ENCODE data around the gene GPR107.

GPR107 gene

DNA sequence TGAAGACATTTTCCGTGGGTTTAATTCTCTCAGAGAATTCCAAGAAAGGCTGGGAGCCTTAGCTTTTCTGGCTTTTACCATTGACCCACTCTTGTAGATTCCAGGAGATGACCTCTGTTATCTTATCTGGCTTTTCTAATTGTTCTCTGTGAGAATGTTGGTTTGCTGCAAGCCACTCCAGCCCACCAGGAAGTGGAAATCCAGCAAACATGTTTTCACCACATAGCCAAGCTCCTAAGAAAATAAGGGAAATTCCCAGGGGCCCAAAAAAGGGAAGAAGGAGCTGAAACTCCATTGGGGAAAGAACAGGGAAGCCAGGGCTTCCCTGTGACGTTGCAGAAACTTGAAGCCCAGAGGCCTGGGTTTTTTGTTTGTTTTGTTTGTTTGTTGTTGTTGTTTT lies 19.7 kb downstream of the GPR107 start:
- TF ChIP-seq FOXM1 (IDR thresholded peaks at IDR 0.05; ENCODE audit: borderline replicate concordance, low read depth) (no peak), MAX (IDR thresholded peaks at IDR 0.05) (no peak), CREB1 (IDR thresholded peaks at IDR 0.05; ENCODE audit: low read depth) (no peak), TCF12 (IDR thresholded peaks at IDR 0.05; ENCODE audit: low read depth) (no peak), ZBTB7A (IDR thresholded peaks at IDR 0.05; ENCODE audit: low read depth) (no peak), CEBPB (IDR thresholded peaks at IDR 0.05) (no peak), NFIC (IDR thresholded peaks at IDR 0.05) (no peak), TAF1 (IDR thresholded peaks at IDR 0.05; ENCODE audit: low read depth) (no peak), EGR1 (IDR thresholded peaks at IDR 0.05) (no peak), EP300 (IDR thresholded peaks at IDR 0.05; ENCODE audit: borderline replicate concordance) (no peak), YY1 (IDR thresholded peaks at IDR 0.05; ENCODE audit: low read depth) (no peak), RAD21 (IDR thresholded peaks at IDR 0.05; ENCODE audit: low read depth) (no peak), REST (IDR thresholded peaks at IDR 0.05; ENCODE audit: low read depth) (no peak), TEAD4 (IDR thresholded peaks at IDR 0.05) (no peak), USF1 (IDR thresholded peaks at IDR 0.05) (no peak)

DNA sequence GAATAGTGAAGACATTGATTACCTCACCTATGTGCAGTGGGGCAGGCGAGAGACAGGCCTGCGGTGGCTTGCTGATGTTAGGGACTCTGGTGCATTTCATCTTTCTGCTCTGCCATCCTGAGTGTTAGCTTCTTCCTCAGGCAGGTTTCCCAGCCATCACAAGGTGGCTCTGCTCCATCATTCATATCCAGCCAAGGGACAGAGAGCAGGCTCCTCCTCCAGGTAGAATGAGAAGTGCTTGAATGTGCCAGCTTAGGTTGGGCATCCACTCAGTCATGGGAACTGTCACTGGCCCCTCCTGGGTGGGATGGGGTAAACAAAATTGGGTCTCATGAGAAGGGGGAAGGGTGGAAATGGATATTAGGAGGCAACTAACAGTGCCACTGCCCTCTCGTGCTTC lies 24.8 kb downstream of the GPR107 start:
- TF ChIP-seq NFIC (IDR thresholded peaks at IDR 0.05), result no peak
- TF ChIP-seq EP300 (IDR thresholded peaks at IDR 0.05; ENCODE audit: borderline replicate concordance), result no peak
- TF ChIP-seq FOXM1 (IDR thresholded peaks at IDR 0.05; ENCODE audit: borderline replicate concordance, low read depth), result no peak
- no peak for TF ChIP-seq ZBTB7A (IDR thresholded peaks at IDR 0.05; ENCODE audit: low read depth)
- TF ChIP-seq TCF12 (IDR thresholded peaks at IDR 0.05; ENCODE audit: low read depth), result no peak
- no peak for TF ChIP-seq TAF1 (IDR thresholded peaks at IDR 0.05; ENCODE audit: low read depth)
- no peak for TF ChIP-seq CREB1 (IDR thresholded peaks at IDR 0.05; ENCODE audit: low read depth)
- TF ChIP-seq TEAD4 (IDR thresholded peaks at IDR 0.05), result no peak
- no peak for TF ChIP-seq EGR1 (IDR thresholded peaks at IDR 0.05)
- no peak for TF ChIP-seq CEBPB (IDR thresholded peaks at IDR 0.05)
- TF ChIP-seq YY1 (IDR thresholded peaks at IDR 0.05; ENCODE audit: low read depth), result no peak
- TF ChIP-seq MAX (IDR thresholded peaks at IDR 0.05), result no peak
- TF ChIP-seq USF1 (IDR thresholded peaks at IDR 0.05), result no peak
- TF ChIP-seq REST (IDR thresholded peaks at IDR 0.05; ENCODE audit: low read depth), result no peak
- TF ChIP-seq RAD21 (IDR thresholded peaks at IDR 0.05; ENCODE audit: low read depth), result no peak

DNA sequence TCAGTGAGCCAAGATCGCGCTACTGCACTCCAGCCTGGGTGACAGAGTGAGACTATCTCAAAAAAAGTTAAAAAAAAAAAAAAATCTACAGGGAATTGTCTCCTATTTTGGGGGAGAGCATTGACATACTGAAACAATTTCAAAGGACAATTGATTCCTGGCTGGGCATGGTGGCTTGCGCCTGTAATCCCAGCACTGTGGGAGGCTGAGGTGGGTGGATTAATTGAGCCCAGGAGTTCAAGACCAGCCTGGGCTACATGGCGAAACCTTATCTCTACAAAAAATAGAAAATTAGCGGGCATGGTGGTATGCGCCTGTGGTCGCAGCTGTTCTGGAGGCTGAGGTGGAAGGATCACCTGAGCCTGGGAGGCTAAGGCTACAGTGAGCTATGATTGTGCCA lies 30.6 kb downstream of the GPR107 start:
- TF ChIP-seq EP300 (IDR thresholded peaks at IDR 0.05; ENCODE audit: borderline replicate concordance), result no peak
- no peak for TF ChIP-seq MAX (IDR thresholded peaks at IDR 0.05)
- no peak for TF ChIP-seq TCF12 (IDR thresholded peaks at IDR 0.05; ENCODE audit: low read depth)
- TF ChIP-seq CEBPB (IDR thresholded peaks at IDR 0.05), result no peak
- no peak for TF ChIP-seq RAD21 (IDR thresholded peaks at IDR 0.05; ENCODE audit: low read depth)
- no peak for TF ChIP-seq TEAD4 (IDR thresholded peaks at IDR 0.05)
- no peak for TF ChIP-seq YY1 (IDR thresholded peaks at IDR 0.05; ENCODE audit: low read depth)
- TF ChIP-seq TAF1 (IDR thresholded peaks at IDR 0.05; ENCODE audit: low read depth), result no peak
- TF ChIP-seq ZBTB7A (IDR thresholded peaks at IDR 0.05; ENCODE audit: low read depth), result no peak
- TF ChIP-seq FOXM1 (IDR thresholded peaks at IDR 0.05; ENCODE audit: borderline replicate concordance, low read depth), result no peak
- no peak for TF ChIP-seq NFIC (IDR thresholded peaks at IDR 0.05)
- no peak for TF ChIP-seq EGR1 (IDR thresholded peaks at IDR 0.05)
- TF ChIP-seq REST (IDR thresholded peaks at IDR 0.05; ENCODE audit: low read depth), result no peak
- TF ChIP-seq USF1 (IDR thresholded peaks at IDR 0.05), result no peak
- TF ChIP-seq CREB1 (IDR thresholded peaks at IDR 0.05; ENCODE audit: low read depth), result no peak
